ENCODE results near the gene RAPGEF1.

GRCh38 chr9:131589124-131589711 lies 150.7 kb downstream of the RAPGEF1 start:
- TF ChIP-seq TCF12 (IDR thresholded peaks at IDR 0.05; ENCODE audit: low read depth) (no peak), CREB1 (IDR thresholded peaks at IDR 0.05; ENCODE audit: low read depth) (no peak), YY1 (IDR thresholded peaks at IDR 0.05; ENCODE audit: low read depth) (no peak), USF1 (IDR thresholded peaks at IDR 0.05) (no peak), EP300 (IDR thresholded peaks at IDR 0.05; ENCODE audit: borderline replicate concordance) (no peak), TAF1 (IDR thresholded peaks at IDR 0.05; ENCODE audit: low read depth) (no peak), NFIC (IDR thresholded peaks at IDR 0.05) (no peak), FOXM1 (IDR thresholded peaks at IDR 0.05; ENCODE audit: borderline replicate concordance, low read depth) (no peak), CEBPB (IDR thresholded peaks at IDR 0.05) (no peak), REST (IDR thresholded peaks at IDR 0.05; ENCODE audit: low read depth) (no peak), RAD21 (IDR thresholded peaks at IDR 0.05; ENCODE audit: low read depth) (no peak)
